Nephron progenitor cell (in vitro differentiated cells): Measurements from ENCODE around the gene CYB5A.
A peak's percentile ranks its signal among the peaks of the same experiment; 100 is the strongest.

Experiments
- DNase-seq: peaks from one replicate; pipeline ENCODE4 v3.0.0; 2021
- H3K27ac Mint-ChIP-seq: 2 replicates; pipeline ENCODE4 v1.8.0; 2021; ENCODE audit warnings: mild to moderate bottlenecking, moderate library complexity, mixed read lengths
- H3K27me3 Mint-ChIP-seq: 2 replicates; pipeline ENCODE4 v1.8.0; 2021; ENCODE audit warnings: mild to moderate bottlenecking, low read depth, mixed read lengths; ENCODE audit not compliant: poor library complexity
- H3K36me3 Mint-ChIP-seq: 2 replicates; pipeline ENCODE4 v1.8.0; 2021; ENCODE audit warnings: low read depth, mixed read lengths
- H3K4me1 Mint-ChIP-seq: 2 replicates; pipeline ENCODE4 v1.8.0; 2021; ENCODE audit warnings: mixed read lengths
- H3K4me3 Mint-ChIP-seq: 2 replicates; pipeline ENCODE4 v1.8.0; 2021; ENCODE audit warnings: mild to moderate bottlenecking, moderate library complexity, mixed read lengths
- H3K9me3 Mint-ChIP-seq: 2 replicates; pipeline ENCODE4 v1.8.0; 2021; ENCODE audit warnings: mild to moderate bottlenecking, moderate library complexity, mixed read lengths
- CTCF ChIP-seq: fragments of 200-600 bp; sonication (generic); IDR thresholded peaks from 2 replicates; pipeline ENCODE4 v1.5.0; 2021; ENCODE audit warnings: antibody characterized with exemption

CYB5A gene

GRCh38 chr18:74291472-74291770 is 342 bp downstream of the CYB5A start:
- peaks cover 20% of the 10 kb centered on the region for H3K27me3 Mint-ChIP-seq
- H3K9me3 Mint-ChIP-seq, result no peaks in the 10 kb centered on the region
- TF ChIP-seq CTCF, result no peak
- DNase-seq, result peak; percentile 10
- peaks cover 23% of the 10 kb centered on the region for H3K4me1 Mint-ChIP-seq
- no peak overlapping the region for H3K4me3 Mint-ChIP-seq
- no peak overlapping the region for H3K27ac Mint-ChIP-seq
- no peaks in the 10 kb centered on the region for H3K36me3 Mint-ChIP-seq

- H3K4me1 Mint-ChIP-seq, result peaks cover 23% of the 10 kb centered on the region
Observed at GRCh38 chr18:74290794-74291471, 830 bp downstream of the CYB5A start.

GRCh38 chr18:74290021-74290420 is 1.7 kb downstream of the CYB5A start:
- peak overlapping the region; percentile 18 for H3K4me3 Mint-ChIP-seq
- DNase-seq, result no peak
- H3K27me3 Mint-ChIP-seq, result peaks cover 20% of the 10 kb centered on the region
- TF ChIP-seq CTCF, result no peak
- no peaks in the 10 kb centered on the region for H3K36me3 Mint-ChIP-seq
- no peak overlapping the region for H3K27ac Mint-ChIP-seq
- peaks cover 27% of the 10 kb centered on the region for H3K4me1 Mint-ChIP-seq
- H3K9me3 Mint-ChIP-seq, result no peaks in the 10 kb centered on the region

More at GRCh38 chr18:74290794-74291471, 830 bp downstream of the CYB5A start:
- DNase-seq, result peak; percentile 50
- no peak for TF ChIP-seq CTCF
- H3K9me3 Mint-ChIP-seq, result no peaks in the 10 kb centered on the region
- no peak overlapping the region for H3K27ac Mint-ChIP-seq
- H3K4me3 Mint-ChIP-seq, result no peak overlapping the region
- no peaks in the 10 kb centered on the region for H3K36me3 Mint-ChIP-seq
- H3K27me3 Mint-ChIP-seq, result peaks cover 20% of the 10 kb centered on the region

GRCh38 chr18:74289137-74289536 is 2.6 kb downstream of the CYB5A start:
- no peak for TF ChIP-seq CTCF
- Mint-ChIP-seq H3K27me3 (peaks cover 20% of the 10 kb centered on the region), H3K9me3 (no peaks in the 10 kb centered on the region), H3K36me3 (no peaks in the 10 kb centered on the region), H3K4me1 (peaks cover 36% of the 10 kb centered on the region), H3K27ac (no peak overlapping the region), H3K4me3 (no peak overlapping the region)
- DNase-seq, result no peak

- peaks cover 38% of the 10 kb centered on the region for H3K4me1 Mint-ChIP-seq
- DNase-seq, result no peak
- no peak overlapping the region for H3K4me3 Mint-ChIP-seq
- peaks cover 20% of the 10 kb centered on the region for H3K27me3 Mint-ChIP-seq
- H3K36me3 Mint-ChIP-seq, result no peaks in the 10 kb centered on the region
- no peak for TF ChIP-seq CTCF
- H3K27ac Mint-ChIP-seq, result no peak overlapping the region
- H3K9me3 Mint-ChIP-seq, result no peaks in the 10 kb centered on the region
Observed at GRCh38 chr18:74288730-74289129, 3.0 kb downstream of the CYB5A start.

- DNase-seq, result no peak
- Mint-ChIP-seq H3K27me3 (peaks cover 19% of the 10 kb centered on the region), H3K36me3 (no peaks in the 10 kb centered on the region), H3K4me1 (peaks cover 45% of the 10 kb centered on the region), H3K9me3 (no peaks in the 10 kb centered on the region), H3K4me3 (no peak overlapping the region), H3K27ac (no peak overlapping the region)
- no peak for TF ChIP-seq CTCF
Observed at GRCh38 chr18:74288041-74288440, 3.7 kb downstream of the CYB5A start.
